Measurements from ENCODE around the gene CYP2B6.
"Not testable (repeated sequence)": the region's sequence is repeated elsewhere in the genome, so short reads cannot be mapped to it uniquely, and the experiment has no call there.

CYP2B6 gene

DNA sequence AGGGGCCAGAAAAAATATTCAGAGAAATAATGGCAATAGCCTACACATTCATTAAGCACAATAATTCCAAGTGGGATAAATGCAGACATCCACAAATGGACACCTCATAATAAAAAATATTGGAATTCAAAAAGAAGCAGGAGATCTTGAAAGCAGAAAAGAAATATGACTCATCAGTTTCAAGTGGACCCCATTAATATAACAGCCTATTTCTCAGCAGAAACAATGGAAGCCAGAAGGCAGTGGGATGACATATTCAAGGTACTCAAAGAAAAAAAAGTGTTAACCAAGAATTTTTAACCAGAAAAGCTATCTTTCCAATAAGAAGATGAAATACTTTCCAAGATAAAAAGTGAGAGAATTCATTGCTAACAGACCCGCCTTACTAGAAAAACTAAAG lies 48.7 kb downstream of the CYP2B6 start:
- DNase-seq = no peak

DNA sequence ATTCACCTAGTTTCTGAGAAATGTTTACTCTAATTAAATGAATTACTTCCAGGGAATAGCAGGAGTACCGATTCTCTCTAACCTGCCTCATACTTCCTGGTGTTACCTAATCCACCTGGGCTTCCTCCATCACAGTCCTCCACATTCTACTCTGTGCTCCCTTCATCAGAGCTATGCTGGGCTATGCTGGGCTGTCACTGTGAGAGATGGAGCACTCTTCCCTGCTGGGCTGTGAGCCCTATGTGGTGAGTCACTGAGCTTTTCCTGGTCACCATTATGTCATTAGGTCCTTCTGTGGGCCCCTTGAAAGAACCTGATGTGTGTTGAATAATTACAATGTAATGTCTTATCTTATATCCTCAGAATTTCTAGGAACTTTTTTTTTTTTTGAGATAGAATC lies 54.0 kb downstream of the CYP2B6 start:
- not testable (repeated sequence) for DNase-seq

DNA sequence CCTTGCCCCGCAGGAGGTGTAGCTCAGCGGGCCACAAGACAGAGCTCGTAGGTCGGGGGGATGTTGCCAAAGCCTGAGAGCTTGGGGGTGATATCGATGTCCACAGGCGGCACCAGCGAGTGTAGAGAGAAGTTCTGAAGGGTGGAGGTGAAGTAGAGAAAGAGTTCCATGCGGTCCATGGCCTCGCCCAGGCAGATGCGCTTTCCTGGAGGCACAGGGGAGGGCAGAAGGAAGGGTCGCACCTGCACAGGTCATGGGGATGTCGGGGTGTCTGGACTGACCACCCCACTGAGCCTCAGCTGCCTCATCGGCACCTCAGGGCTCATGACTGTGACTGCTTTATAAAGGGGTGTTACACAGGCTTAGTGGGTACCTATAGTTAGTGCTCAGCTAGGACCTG lies 59.3 kb downstream of the CYP2B6 start:
- DNase-seq = no peak

DNA sequence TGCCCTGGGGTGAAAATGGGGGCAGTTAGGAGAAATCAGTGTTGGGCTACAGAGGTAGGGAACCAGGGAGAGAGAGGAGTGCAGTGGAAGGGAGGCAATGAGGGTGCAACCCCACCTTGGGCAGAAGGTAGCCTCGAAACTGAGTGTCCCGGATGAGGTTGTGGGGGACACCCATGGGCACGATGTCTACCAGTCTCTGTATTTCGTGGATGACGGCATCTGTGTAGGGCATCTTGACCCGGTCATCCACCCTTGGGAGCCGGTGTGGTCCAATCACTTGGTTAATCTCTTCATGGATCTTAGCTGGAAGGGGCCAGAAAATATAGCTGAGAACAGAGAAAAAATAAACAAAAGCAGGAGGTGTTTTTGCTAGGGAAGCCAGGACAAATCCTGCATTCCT lies 61.1 kb downstream of the CYP2B6 start:
- DNase-seq = not testable (repeated sequence)

DNA sequence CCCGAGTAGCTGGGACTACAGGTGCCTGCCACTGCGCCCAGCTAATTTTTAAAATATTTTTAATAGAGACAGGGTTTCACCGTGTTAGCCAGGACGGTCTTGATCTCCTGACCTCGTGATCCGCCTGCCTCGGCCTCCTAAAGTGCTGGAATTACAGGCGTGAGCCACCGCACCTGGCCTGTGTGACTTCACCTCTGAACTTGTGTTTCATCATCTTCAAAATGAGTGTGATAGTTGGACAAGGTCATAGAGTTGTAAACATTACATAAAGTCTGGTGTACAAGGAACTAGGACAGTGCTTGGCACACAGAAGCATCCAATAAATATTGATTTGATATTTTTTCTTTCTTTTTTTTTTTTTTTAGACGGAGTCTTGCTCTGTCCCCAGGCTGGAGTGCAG lies 62.2 kb downstream of the CYP2B6 start:
- DNase-seq = not testable (repeated sequence)

DNA sequence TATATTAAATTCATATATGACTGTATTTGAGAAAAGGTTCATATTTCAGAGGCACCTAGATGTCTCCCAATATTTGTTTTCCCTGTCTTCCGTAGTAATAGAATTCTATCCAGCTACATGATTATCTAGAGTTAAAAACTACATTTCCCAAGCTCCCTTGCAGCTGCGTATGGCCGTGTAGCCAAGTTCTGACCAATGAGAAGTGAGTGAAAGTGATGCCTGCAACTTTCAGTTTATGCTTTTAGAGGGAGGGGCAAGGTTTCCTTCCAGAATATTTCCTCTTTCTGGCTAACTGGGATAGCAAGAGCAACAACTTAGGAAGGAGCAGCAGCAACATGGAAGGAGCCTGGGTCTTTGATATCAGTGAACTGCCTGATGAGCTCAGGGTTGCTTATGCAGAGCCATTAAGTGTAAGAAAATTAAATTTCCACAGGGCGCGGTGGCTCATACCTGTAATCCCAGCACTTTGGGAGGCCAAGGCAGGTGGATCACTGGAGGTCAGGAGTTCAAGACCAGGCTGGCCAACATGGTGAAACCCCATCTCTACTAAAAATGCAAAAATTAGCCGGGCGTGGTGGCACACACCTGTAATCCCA lies 74.0 kb downstream of the CYP2B6 start:
- DNase-seq = no peak
